AG20443 (cell line): ENCODE measurements around the gene KIF26B.

Experiments used
- DNase-seq: peaks from one replicate; pipeline ENCODE4 v3.0.0; 2012; ENCODE audit warnings: low spot score, mixed read lengths

Gene KIF26B

GRCh38 chr1:245209658-245210435 lies 55.1 kb downstream of the KIF26B start:
- no peak for DNase-seq

- no peak for DNase-seq
Observed at GRCh38 chr1:245211035-245211749, 56.4 kb downstream of the KIF26B start.

GRCh38 chr1:245211761-245212160 lies 57.0 kb downstream of the KIF26B start:
- no peak for DNase-seq

GRCh38 chr1:245212221-245212710 lies 57.5 kb downstream of the KIF26B start:
- no peak for DNase-seq

GRCh38 chr1:245213066-245213831 lies 58.5 kb downstream of the KIF26B start:
- no peak for DNase-seq

GRCh38 chr1:245215071-245215470 lies 60.3 kb downstream of the KIF26B start:
- no peak for DNase-seq

GRCh38 chr1:245216366-245217115 lies 61.8 kb downstream of the KIF26B start:
- DNase-seq: no peak

GRCh38 chr1:245217853-245218608 lies 63.2 kb downstream of the KIF26B start:
- no peak for DNase-seq

- peak; percentile 45 for DNase-seq
Observed at GRCh38 chr1:245220381-245220985, 65.7 kb downstream of the KIF26B start.

GRCh38 chr1:245221805-245222204 lies 67.0 kb downstream of the KIF26B start:
- no peak for DNase-seq

GRCh38 chr1:245222931-245223595 lies 68.3 kb downstream of the KIF26B start:
- no peak for DNase-seq

- DNase-seq: peak; percentile 46
Observed at GRCh38 chr1:245225322-245226202, 70.8 kb downstream of the KIF26B start.

GRCh38 chr1:245226203-245226499 lies 71.4 kb downstream of the KIF26B start:
- no peak for DNase-seq

- no peak for DNase-seq
Observed at GRCh38 chr1:245229051-245229450, 74.3 kb downstream of the KIF26B start.

GRCh38 chr1:245232931-245233330 lies 78.1 kb downstream of the KIF26B start:
- DNase-seq: peak; percentile 63

GRCh38 chr1:245234217-245235081 lies 79.7 kb downstream of the KIF26B start:
- DNase-seq: no peak

- no peak for DNase-seq
Observed at GRCh38 chr1:245235156-245235555, 80.4 kb downstream of the KIF26B start.

- DNase-seq: no peak
Observed at GRCh38 chr1:245240648-245241165, 85.9 kb downstream of the KIF26B start.
